ENCODE measurements around the gene RNF5.

Gene RNF5

DNA sequence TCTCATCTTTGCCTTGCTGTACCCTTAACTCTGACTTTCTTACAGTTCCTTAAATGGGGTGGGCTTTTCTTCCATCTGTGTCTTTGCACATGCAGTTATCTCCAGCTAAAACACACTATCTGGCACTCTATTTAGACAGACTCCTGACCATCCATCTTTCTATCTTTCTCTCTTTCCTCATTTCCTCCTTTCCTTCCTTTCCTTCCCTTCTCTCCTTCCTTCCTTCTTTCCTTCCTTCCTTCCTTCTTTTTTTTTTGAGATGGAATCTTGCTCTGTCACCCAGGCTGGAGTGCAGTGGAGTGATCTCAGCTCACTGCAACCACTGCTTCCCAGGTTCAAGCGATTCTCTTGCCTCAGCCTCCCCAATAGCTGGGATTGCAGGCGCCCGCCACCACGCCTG is 37.4 kb downstream of the RNF5 start:
- Mint-ChIP-seq H3K9me3 (no peaks in the 10 kb centered on the region), H3K27me3 (no peaks in the 10 kb centered on the region), H3K27ac (no peak overlapping the region)

DNA sequence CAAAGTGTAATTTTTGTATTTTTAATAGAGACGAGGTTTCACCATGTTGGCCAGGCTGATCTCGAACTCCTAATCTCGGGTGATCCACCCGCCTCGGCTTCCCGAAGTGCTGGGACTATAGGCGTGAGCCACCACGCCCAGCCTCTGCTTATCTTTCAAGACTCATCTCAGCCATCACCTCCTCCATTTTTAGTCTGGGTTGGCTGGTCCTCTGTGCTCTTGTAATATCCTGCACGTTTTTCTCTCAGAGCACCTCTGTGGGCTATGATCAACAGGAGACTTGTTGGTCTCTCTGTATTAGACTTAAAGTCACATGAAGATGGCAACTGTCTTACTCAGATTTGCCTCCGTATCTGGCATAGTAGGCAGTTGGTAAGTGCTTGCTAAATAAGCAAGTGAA is 38.1 kb downstream of the RNF5 start:
- no peaks in the 10 kb centered on the region for H3K27me3 Mint-ChIP-seq
- H3K9me3 Mint-ChIP-seq, result no peaks in the 10 kb centered on the region
- no peak overlapping the region for H3K4me3 Mint-ChIP-seq
- H3K4me1 Mint-ChIP-seq (ENCODE audit: low read depth), result no peaks in the 10 kb centered on the region
- H3K27ac Mint-ChIP-seq, result no peak overlapping the region
- no peaks in the 10 kb centered on the region for H3K36me3 Mint-ChIP-seq (ENCODE audit: low read depth)

More for the DNA sequence above, 37.4 kb downstream of the RNF5 start:
- H3K4me3 Mint-ChIP-seq, result no peak overlapping the region
- H3K4me1 Mint-ChIP-seq (ENCODE audit: low read depth), result no peaks in the 10 kb centered on the region
- no peaks in the 10 kb centered on the region for H3K36me3 Mint-ChIP-seq (ENCODE audit: low read depth)

GRCh38 chr6:32216998-32217397 is 38.8 kb downstream of the RNF5 start:
- Mint-ChIP-seq H3K9me3 (no peaks in the 10 kb centered on the region), H3K27ac (no peak overlapping the region), H3K4me3 (no peak overlapping the region), H3K4me1 (ENCODE audit: low read depth) (peaks cover under 1% of the 10 kb centered on the region), H3K27me3 (no peaks in the 10 kb centered on the region), H3K36me3 (ENCODE audit: low read depth) (no peaks in the 10 kb centered on the region)

DNA sequence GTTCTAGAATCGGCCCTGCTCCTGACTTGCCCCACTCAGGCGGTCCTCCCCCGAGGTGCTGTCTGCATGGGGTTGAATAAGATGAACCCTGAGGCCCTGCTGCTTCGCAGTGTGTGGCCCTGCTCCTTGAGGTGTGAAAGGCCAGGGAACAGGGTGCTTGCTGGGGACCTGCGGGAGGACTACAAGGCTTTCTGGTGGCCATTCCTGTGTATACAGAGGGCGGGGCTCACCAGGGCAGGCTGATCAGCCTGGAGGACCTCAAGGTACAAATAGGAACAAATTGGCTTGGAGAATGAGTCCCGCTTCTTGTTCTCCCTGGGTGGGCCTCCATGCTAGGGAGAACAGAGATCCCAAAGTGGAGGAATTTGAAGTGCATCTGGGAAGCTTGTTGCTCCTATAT is 40.0 kb downstream of the RNF5 start:
- Mint-ChIP-seq H3K9me3 (no peaks in the 10 kb centered on the region), H3K27ac (no peak overlapping the region), H3K27me3 (no peaks in the 10 kb centered on the region), H3K4me1 (ENCODE audit: low read depth) (peaks cover 9% of the 10 kb centered on the region), H3K36me3 (ENCODE audit: low read depth) (no peaks in the 10 kb centered on the region), H3K4me3 (no peak overlapping the region)

- Mint-ChIP-seq H3K27ac (no peak overlapping the region), H3K4me3 (no peak overlapping the region), H3K9me3 (no peaks in the 10 kb centered on the region), H3K4me1 (ENCODE audit: low read depth) (peaks cover 17% of the 10 kb centered on the region), H3K36me3 (ENCODE audit: low read depth) (no peaks in the 10 kb centered on the region), H3K27me3 (no peaks in the 10 kb centered on the region)
Observed at GRCh38 chr6:32220021-32220420, 41.8 kb downstream of the RNF5 start.

GRCh38 chr6:32222333-32223230 is 44.4 kb downstream of the RNF5 start:
- Mint-ChIP-seq H3K27me3 (no peaks in the 10 kb centered on the region), H3K27ac (no peak overlapping the region), H3K4me3 (no peak overlapping the region), H3K4me1 (ENCODE audit: low read depth) (peaks cover 17% of the 10 kb centered on the region), H3K36me3 (ENCODE audit: low read depth) (no peaks in the 10 kb centered on the region), H3K9me3 (no peaks in the 10 kb centered on the region)

- Mint-ChIP-seq H3K36me3 (ENCODE audit: low read depth) (no peaks in the 10 kb centered on the region), H3K4me1 (ENCODE audit: low read depth) (peaks cover 17% of the 10 kb centered on the region), H3K9me3 (no peaks in the 10 kb centered on the region), H3K27me3 (no peaks in the 10 kb centered on the region), H3K4me3 (no peak within 1 kb of the TSS), H3K27ac (peak within 1 kb of the TSS; percentile 16)
Observed at GRCh38 chr6:32223258-32224235, 45.3 kb downstream of the RNF5 start, which contains the start of gene NOTCH4. Gene NOTCH4, minus strand, starts transcription at chr6:32224067. Its CDS starts 139 bp downstream, at chr6:32223928.

DNA sequence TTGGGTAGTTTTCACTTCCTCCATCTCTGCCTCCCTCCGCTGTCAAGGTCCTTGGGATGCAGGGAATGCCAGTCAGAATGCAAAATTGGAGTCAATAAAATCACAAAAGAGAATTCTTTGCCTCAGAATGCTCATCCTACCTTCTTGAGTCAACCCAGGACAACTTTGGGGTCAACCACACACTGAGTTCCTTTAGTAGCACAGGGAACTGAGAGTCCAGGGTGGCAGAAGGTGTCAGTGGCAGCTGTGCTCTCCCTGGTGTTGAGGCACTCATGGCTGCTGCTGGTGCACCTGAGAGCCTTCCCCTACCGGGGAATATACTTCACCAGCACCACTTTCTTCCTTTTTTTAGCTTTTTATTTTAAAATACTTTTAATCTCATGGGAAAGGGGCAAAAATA is 46.5 kb downstream of the RNF5 start:
- H3K36me3 Mint-ChIP-seq (ENCODE audit: low read depth), result no peaks in the 10 kb centered on the region
- no peak overlapping the region for H3K4me3 Mint-ChIP-seq
- H3K9me3 Mint-ChIP-seq, result no peaks in the 10 kb centered on the region
- H3K27ac Mint-ChIP-seq, result no peak overlapping the region
- H3K4me1 Mint-ChIP-seq (ENCODE audit: low read depth), result peaks cover 17% of the 10 kb centered on the region
- H3K27me3 Mint-ChIP-seq, result no peaks in the 10 kb centered on the region

- H3K27me3 Mint-ChIP-seq, result no peaks in the 10 kb centered on the region
- H3K36me3 Mint-ChIP-seq (ENCODE audit: low read depth), result no peaks in the 10 kb centered on the region
- H3K27ac Mint-ChIP-seq, result no peak overlapping the region
- H3K9me3 Mint-ChIP-seq, result no peaks in the 10 kb centered on the region
- H3K4me3 Mint-ChIP-seq, result no peak overlapping the region
- H3K4me1 Mint-ChIP-seq (ENCODE audit: low read depth), result peaks cover 17% of the 10 kb centered on the region
Observed at GRCh38 chr6:32226434-32226833, 48.2 kb downstream of the RNF5 start.

Data from stimulated activated naive CD8-positive, alpha-beta T cell treated with anti-CD3 and anti-CD28 coated beads, Interleukin-15, Interleukin-2, amounts not matched to agents 100 ng/mL and 50 ng/mL, for 24 hours (primary cell).